Activated CD4-positive, alpha-beta T cell treated with anti-CD3 and anti-CD28 coated beads for 36 hours (primary cell): Measurements from ENCODE around the gene LAMC1. TPM values are rescaled to one million over a fixed set of nuclear protein-coding genes. Genes with fewer than 3 reads are reported as not detected.
"Not testable (repeated sequence)": the region's sequence is repeated elsewhere in the genome, so short reads cannot be mapped to it uniquely, and the experiment has no call there.

Experiments
- ATAC-seq: fragments of 200-7000 bp; cut with Tn5 transposase; one replicate; pipeline ENCODE4 v1.10.0; 2021; ENCODE audit warnings: mild to moderate bottlenecking, moderate library complexity
- CTCF ChIA-PET: fragments of 350-600 bp; sonication (Branson Sonifier 250); formaldehyde crosslinking; loops from one replicate; lab custom pipeline; 2021; ENCODE audit warnings: antibody characterized with exemption; lab: Charles Lee
- POLR2A ChIA-PET: fragments of 350-600 bp; sonication (Branson Sonifier 250); formaldehyde crosslinking; loops from one replicate; lab custom pipeline; 2021; ENCODE audit warnings: antibody characterized with exemption, inconsistent platforms; lab: Charles Lee
- DNase-seq: peaks from one replicate; pipeline ENCODE4 v3.0.0-alpha.2; 2020
- H3K27ac Mint-ChIP-seq: one replicate; pipeline ENCODE4 v1.8.0; 2021; ENCODE audit warnings: mixed read lengths
- H3K27me3 Mint-ChIP-seq: one replicate; pipeline ENCODE4 v1.8.0; 2021; ENCODE audit warnings: mixed read lengths
- H3K36me3 Mint-ChIP-seq: one replicate; pipeline ENCODE4 v1.8.0; 2021; ENCODE audit warnings: low read depth, mixed read lengths
- H3K4me1 Mint-ChIP-seq: one replicate; pipeline ENCODE4 v1.8.0; 2021; ENCODE audit warnings: mixed read lengths
- H3K4me3 Mint-ChIP-seq: one replicate; pipeline ENCODE4 v1.8.0; 2021; ENCODE audit warnings: mild to moderate bottlenecking, moderate library complexity, mixed read lengths
- H3K9me3 Mint-ChIP-seq: one replicate; pipeline ENCODE4 v1.8.0; 2021; ENCODE audit warnings: low read depth, mixed read lengths
- intact Hi-C, 2 experiments: fragments of 100-400 bp; cut with DNase I in 1 of 2; cut with micrococcal nuclease in 1 of 2; formaldehyde crosslinking; loops; one replicate each; pipeline versions ENCODE4 v1.14.2 to v1.15.1; 2022 to 2024; cut with DNase I, micrococcal nuclease
- total RNA-seq, 2 experiments: library from RNA; stranded (reverse); gene quantifications; one replicate each; pipeline ENCODE4 v1.2.3, GENCODE V29; 2021

LAMC1 gene
- total RNA-seq, 2 experiments from 2014 or later, result 0.25 to 0.46 TPM

DNA sequence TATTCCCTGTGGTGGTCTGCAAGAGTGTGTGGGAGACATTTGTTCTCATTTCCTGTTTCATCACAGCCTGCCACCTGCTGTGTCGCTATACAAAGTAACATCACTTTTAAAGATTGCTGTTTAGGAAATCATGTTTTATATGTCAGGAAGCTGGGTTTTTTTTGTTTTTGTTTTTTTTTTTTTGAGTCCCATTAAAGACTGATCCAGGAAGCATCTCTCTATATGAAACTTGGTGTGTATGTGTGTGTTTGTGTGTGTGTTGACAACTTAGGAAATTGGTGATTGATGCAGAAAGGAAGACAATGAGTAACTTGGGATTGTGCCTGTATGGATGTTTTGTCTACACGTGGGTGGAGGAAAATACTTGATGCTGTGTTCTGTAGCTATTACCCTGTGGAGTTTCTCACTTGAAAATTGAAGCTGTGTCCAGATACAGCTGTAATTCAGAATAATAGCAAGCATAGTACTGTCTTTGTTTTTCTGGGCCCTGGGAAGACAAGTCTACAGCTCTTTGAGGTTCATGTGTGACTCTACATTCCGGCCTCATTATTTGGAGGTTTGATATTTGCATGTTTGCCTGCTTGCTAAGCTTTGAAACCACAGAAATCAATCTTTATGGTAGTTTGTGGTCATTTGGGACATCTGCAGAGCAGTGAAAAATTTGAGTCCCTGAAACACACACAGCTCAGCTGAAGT lies 47.9 kb downstream of the LAMC1 start:
- intact Hi-C loops, result no loop called here
- H3K27ac Mint-ChIP-seq, result no peak overlapping the region
- H3K9me3 Mint-ChIP-seq, result no peaks in the 10 kb centered on the region
- H3K36me3 Mint-ChIP-seq, result no peaks in the 10 kb centered on the region
- H3K4me1 Mint-ChIP-seq, result peaks cover 3% of the 10 kb centered on the region
- no peak overlapping the region for H3K4me3 Mint-ChIP-seq
- ChIA-PET POLR2A (no interaction called here), CTCF (interaction anchor here (0.6 kb wide), 1 partner anchor 12 kb away, joined by 3 read pairs; no protein-coding TSS in a partner anchor)
- no peak for ATAC-seq
- peaks cover 4% of the 10 kb centered on the region for H3K27me3 Mint-ChIP-seq
- no peak for DNase-seq

DNA sequence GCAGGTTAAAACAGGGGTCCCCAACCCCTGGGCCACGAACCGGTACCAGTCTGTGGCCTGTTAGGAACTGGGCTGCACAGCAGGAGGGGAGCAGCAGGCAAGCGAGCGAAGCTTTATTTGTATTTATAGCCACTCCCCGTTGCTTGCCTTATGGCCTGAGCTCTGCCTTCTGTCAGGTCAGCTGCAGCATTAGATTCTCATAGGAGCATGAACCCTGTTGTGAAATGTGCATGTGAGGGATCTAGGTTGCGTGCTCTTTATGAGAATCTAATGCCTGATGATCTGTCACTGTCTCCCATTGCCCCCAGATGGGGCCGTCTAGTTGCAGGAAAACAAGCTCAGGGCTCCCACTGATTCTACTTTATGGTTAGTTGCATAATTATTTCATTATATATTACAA lies 49.4 kb downstream of the LAMC1 start:
- DNase-seq, POLR2A ChIA-PET, H3K4me1 Mint-ChIP-seq, ATAC-seq, intact Hi-C loops, H3K27me3 Mint-ChIP-seq, H3K4me3 Mint-ChIP-seq, H3K27ac Mint-ChIP-seq, H3K36me3 Mint-ChIP-seq, H3K9me3 Mint-ChIP-seq: not testable (repeated sequence)
- CTCF ChIA-PET, result interaction anchor here (1.1 kb wide), 1 partner anchor 10 kb away, joined by 3 read pairs; no protein-coding TSS in a partner anchor

- peaks cover 3% of the 10 kb centered on the region for H3K4me1 Mint-ChIP-seq
- DNase-seq (no peak), ATAC-seq (no peak)
- no peak overlapping the region for H3K27ac Mint-ChIP-seq
- POLR2A ChIA-PET, result no interaction called here
- intact Hi-C loops, result no loop called here
- peaks cover 1% of the 10 kb centered on the region for H3K27me3 Mint-ChIP-seq
- H3K36me3 Mint-ChIP-seq, result no peaks in the 10 kb centered on the region
- H3K4me3 Mint-ChIP-seq, result no peak overlapping the region
- no peaks in the 10 kb centered on the region for H3K9me3 Mint-ChIP-seq
- CTCF ChIA-PET, result interaction anchor here (1.1 kb wide), 1 partner anchor 11 kb away, joined by 3 read pairs; no protein-coding TSS in a partner anchor
Measured at GRCh38 chr1:183073320-183073719, 50.1 kb downstream of the LAMC1 start.

DNA sequence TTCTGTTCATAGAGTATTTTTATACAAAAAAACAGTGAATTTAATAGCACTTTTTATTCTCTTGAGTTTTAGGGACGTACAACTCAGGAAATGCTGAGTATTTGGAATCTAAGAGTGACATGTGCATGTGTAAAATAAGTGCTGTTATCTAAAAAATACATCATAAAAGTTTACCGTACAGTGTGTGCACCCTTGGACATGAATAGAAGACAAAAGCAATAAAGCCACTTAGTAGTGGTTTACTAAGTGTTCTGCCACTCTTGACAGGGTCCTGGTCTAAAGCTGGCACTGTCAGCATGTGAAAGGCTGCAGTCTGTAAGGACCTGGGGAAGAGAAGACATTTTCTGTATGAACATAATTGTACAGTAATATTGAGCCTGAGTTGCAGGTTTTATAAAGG lies 51.0 kb downstream of the LAMC1 start:
- ATAC-seq (no peak), DNase-seq (no peak)
- Mint-ChIP-seq H3K4me1 (peaks cover 3% of the 10 kb centered on the region), H3K9me3 (no peaks in the 10 kb centered on the region), H3K4me3 (no peak overlapping the region), H3K27me3 (peaks cover 1% of the 10 kb centered on the region), H3K36me3 (no peaks in the 10 kb centered on the region), H3K27ac (no peak overlapping the region)
- ChIA-PET POLR2A (no interaction called here), CTCF (no interaction called here)
- intact Hi-C loops, result no loop called here

DNA sequence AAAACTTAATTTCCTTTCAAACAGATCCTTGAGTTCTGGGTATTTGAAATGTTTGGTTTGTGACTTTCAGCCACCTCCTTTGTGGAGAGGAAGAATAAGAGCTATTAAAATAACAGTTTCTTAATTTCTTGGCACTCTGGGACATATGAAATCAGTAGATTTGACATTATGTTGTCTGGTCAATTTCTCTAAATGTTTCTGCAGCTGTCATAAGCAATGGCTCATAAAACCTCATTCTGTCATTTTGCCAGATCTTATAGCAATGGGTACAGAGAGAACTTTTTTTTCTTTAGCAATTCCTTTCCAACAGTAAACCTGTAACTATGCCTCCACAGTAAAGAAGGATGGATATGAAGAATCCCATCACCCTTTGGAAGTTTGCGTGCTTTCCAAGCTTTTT lies 52.6 kb downstream of the LAMC1 start:
- H3K27me3 Mint-ChIP-seq, result peaks cover 1% of the 10 kb centered on the region
- peaks cover 3% of the 10 kb centered on the region for H3K4me1 Mint-ChIP-seq
- no peaks in the 10 kb centered on the region for H3K36me3 Mint-ChIP-seq
- no peaks in the 10 kb centered on the region for H3K9me3 Mint-ChIP-seq
- POLR2A ChIA-PET, result no interaction called here
- no peak for DNase-seq
- CTCF ChIA-PET, result interaction anchor here (1.8 kb wide), 1 partner anchor 10 kb away, joined by 4 read pairs; no protein-coding TSS in a partner anchor
- H3K4me3 Mint-ChIP-seq, result no peak overlapping the region
- no peak for ATAC-seq
- no peak overlapping the region for H3K27ac Mint-ChIP-seq
- intact Hi-C loops, result no loop called here

DNA sequence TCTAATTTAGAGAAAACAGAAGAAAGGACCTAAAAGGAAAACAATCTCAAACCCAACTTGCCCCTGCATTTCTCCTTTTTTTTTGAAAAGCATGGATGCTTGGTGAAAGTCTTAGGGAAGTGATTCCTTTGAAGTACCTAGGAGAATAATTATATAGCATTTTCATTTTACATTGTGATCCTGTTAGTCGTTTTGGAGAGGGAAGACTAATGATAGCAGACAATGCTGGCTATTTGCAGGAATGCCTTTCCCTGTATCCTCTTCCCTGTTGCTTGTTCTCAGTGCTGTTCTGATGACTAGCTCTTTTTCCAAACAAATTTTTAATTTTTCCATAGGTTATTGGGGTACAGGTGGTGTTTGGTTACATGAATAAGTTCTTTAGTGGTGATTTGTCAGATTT lies 53.9 kb downstream of the LAMC1 start:
- no peaks in the 10 kb centered on the region for H3K36me3 Mint-ChIP-seq
- ChIA-PET POLR2A (no interaction called here), CTCF (interaction anchor here (1.2 to 1.8 kb wide), 2 partner anchors 11 to 114 kb away, joined by 3 to 4 read pairs; no protein-coding TSS in a partner anchor)
- no peak overlapping the region for H3K27ac Mint-ChIP-seq
- no peaks in the 10 kb centered on the region for H3K9me3 Mint-ChIP-seq
- no peak for DNase-seq
- intact Hi-C loops, result no loop called here
- no peak for ATAC-seq
- no peak overlapping the region for H3K4me3 Mint-ChIP-seq
- peaks cover 6% of the 10 kb centered on the region for H3K27me3 Mint-ChIP-seq
- H3K4me1 Mint-ChIP-seq, result no peaks in the 10 kb centered on the region

DNA sequence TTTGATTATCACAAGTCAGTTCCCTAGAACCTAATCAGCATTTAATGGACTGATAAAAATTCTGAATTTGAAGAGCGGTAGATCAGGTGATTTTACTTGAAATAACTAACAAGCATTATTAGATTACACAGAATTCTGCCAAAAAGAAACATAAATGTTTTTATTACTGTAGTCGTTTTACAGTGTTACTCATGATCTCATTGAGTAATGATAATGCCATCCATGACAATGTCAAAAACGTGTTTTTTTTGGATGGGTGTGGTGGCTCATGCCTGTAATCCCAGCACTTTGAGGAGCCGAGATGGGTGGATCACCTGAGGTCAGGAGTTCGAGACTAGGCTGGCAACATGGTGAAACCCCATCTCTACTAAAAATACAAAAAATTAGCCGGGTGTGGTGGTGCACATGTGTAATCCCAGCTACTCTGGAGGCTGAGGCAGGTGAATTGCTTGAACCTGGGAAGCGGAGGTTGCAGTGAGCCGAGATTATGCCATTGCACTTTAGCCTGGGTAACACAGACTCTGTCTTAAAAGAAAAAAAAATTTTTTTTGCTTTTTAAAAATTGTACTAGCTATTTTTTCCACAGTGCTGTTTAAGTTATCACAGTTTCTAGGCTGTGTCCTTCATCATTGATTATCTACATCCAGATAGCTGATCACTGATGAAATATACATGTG lies 56.6 kb downstream of the LAMC1 start:
- ATAC-seq (no peak), DNase-seq (no peak)
- H3K27ac Mint-ChIP-seq, result no peak overlapping the region
- CTCF ChIA-PET, result interaction anchor here (0.6 to 1.1 kb wide), 2 partner anchors 148 to 572 kb away, joined by 3 read pairs; no protein-coding TSS in a partner anchor
- POLR2A ChIA-PET, result no interaction called here
- H3K4me1 Mint-ChIP-seq, result no peaks in the 10 kb centered on the region
- peaks cover 8% of the 10 kb centered on the region for H3K27me3 Mint-ChIP-seq
- H3K4me3 Mint-ChIP-seq, result no peak overlapping the region
- intact Hi-C loops, result no loop called here
- H3K36me3 Mint-ChIP-seq, result no peaks in the 10 kb centered on the region
- no peaks in the 10 kb centered on the region for H3K9me3 Mint-ChIP-seq

- intact Hi-C loops, result no loop called here
- Mint-ChIP-seq H3K36me3 (no peaks in the 10 kb centered on the region), H3K4me3 (no peak overlapping the region), H3K4me1 (no peaks in the 10 kb centered on the region), H3K9me3 (no peaks in the 10 kb centered on the region), H3K27ac (no peak overlapping the region), H3K27me3 (peaks cover 10% of the 10 kb centered on the region)
- DNase-seq, result no peak
- ATAC-seq, result no peak
- POLR2A ChIA-PET, result no interaction called here
- CTCF ChIA-PET, result interaction anchor here (1.1 kb wide), 1 partner anchor 572 kb away, joined by 3 read pairs; no protein-coding TSS in a partner anchor
Measured at GRCh38 chr1:183080406-183080805, 57.2 kb downstream of the LAMC1 start.

DNA sequence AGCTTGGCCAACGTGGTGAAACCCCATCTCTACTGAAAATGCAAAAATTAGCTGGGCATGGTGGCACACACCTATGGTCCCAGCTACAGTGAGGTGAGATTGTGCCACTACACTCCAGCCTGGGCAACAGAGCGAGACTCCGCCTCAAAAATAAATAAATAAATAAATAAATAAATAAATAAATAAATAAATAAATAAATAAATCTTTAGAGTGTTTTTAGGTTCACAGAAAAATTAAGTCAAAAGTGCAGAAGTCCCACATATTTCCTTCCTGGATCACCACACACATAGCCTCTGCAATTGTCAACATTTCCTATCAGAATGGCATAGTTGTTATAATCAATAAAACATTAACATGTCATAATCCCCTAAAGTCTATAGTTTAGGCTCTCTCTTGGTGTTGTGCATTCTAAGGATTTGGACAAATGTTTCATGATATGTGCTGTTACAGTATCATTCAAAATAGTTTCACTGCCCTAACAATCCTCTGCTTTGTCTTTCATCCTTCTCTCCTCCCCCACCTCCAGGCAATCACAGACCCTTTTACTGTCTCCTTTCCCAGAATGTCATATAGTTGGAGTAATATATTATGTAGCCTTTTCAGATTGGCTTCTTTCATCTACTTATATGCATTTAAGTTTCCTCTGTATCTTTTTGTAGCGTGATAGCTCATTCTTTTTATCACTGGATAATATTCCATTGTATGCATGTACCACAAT lies 58.3 kb downstream of the LAMC1 start:
- ChIA-PET POLR2A (no interaction called here), CTCF (no interaction called here)
- H3K27ac Mint-ChIP-seq, result no peak overlapping the region
- peaks cover 10% of the 10 kb centered on the region for H3K27me3 Mint-ChIP-seq
- intact Hi-C loops, result no loop called here
- no peaks in the 10 kb centered on the region for H3K9me3 Mint-ChIP-seq
- ATAC-seq (no peak), DNase-seq (no peak)
- H3K36me3 Mint-ChIP-seq, result no peaks in the 10 kb centered on the region
- no peak overlapping the region for H3K4me3 Mint-ChIP-seq
- no peaks in the 10 kb centered on the region for H3K4me1 Mint-ChIP-seq

- intact Hi-C loops, result no loop called here
- CTCF ChIA-PET, result interaction anchor here (0.6 kb wide), 1 partner anchor 38 kb away, joined by 3 read pairs; no protein-coding TSS in a partner anchor
- no peak overlapping the region for H3K4me3 Mint-ChIP-seq
- H3K27ac Mint-ChIP-seq, result no peak overlapping the region
- peaks cover 10% of the 10 kb centered on the region for H3K27me3 Mint-ChIP-seq
- H3K36me3 Mint-ChIP-seq, result no peaks in the 10 kb centered on the region
- H3K4me1 Mint-ChIP-seq, result no peaks in the 10 kb centered on the region
- ATAC-seq (no peak), DNase-seq (no peak)
- POLR2A ChIA-PET, result no interaction called here
- no peaks in the 10 kb centered on the region for H3K9me3 Mint-ChIP-seq
Measured at GRCh38 chr1:183082650-183083049, 59.4 kb downstream of the LAMC1 start.

GRCh38 chr1:183087001-183087400 lies 63.8 kb downstream of the LAMC1 start:
- CTCF ChIA-PET, result no interaction called here
- ATAC-seq (no peak), DNase-seq (no peak)
- Mint-ChIP-seq H3K27ac (no peak overlapping the region), H3K4me1 (no peaks in the 10 kb centered on the region), H3K9me3 (no peaks in the 10 kb centered on the region), H3K36me3 (no peaks in the 10 kb centered on the region), H3K27me3 (peaks cover 4% of the 10 kb centered on the region), H3K4me3 (no peak overlapping the region)
- intact Hi-C loops, result no loop called here
- POLR2A ChIA-PET, result no interaction called here
